WTC11 (cell line): ENCODE results near the gene CRB1. TPM values are rescaled to one million over a fixed set of nuclear protein-coding genes. Genes with fewer than 3 reads are reported as not detected.

ENCODE experiments used
- ATAC-seq: fragments of 200-7000 bp; cut with Tn5 transposase; 2 replicates; pipeline ENCODE4 v1.10.0; 2021; ENCODE audit warnings: mild to moderate bottlenecking, moderate library complexity
- CTCF ChIA-PET: fragments of 300-600 bp; sonication (Branson Sonifier 250); formaldehyde crosslinking; loops from one replicate; lab custom pipeline; 2021; ENCODE audit warnings: antibody characterized with exemption; lab: Charles Lee
- POLR2A ChIA-PET: fragments of 350-600 bp; sonication (Branson Sonifier 250); formaldehyde crosslinking; loops from one replicate; lab custom pipeline; 2021; ENCODE audit warnings: antibody characterized with exemption; lab: Charles Lee
- DNase-seq: peaks from one replicate; pipeline ENCODE4 v3.0.0; 2021; ENCODE audit warnings: low spot score
- H3K27ac Mint-ChIP-seq: 2 replicates; pipeline ENCODE4 v1.8.0; 2021; ENCODE audit warnings: mixed read lengths
- H3K27me3 Mint-ChIP-seq: 2 replicates; pipeline ENCODE4 v1.8.0; 2021; ENCODE audit warnings: low read depth, mild to moderate bottlenecking, moderate library complexity, mixed read lengths
- H3K36me3 Mint-ChIP-seq: 2 replicates; pipeline ENCODE4 v1.8.0; 2021; ENCODE audit warnings: mixed read lengths
- H3K4me1 Mint-ChIP-seq: 2 replicates; pipeline ENCODE4 v1.8.0; 2022; ENCODE audit warnings: mixed read lengths
- H3K4me3 Mint-ChIP-seq: 2 replicates; pipeline ENCODE4 v1.8.0; 2021; ENCODE audit warnings: mild to moderate bottlenecking, moderate library complexity, mixed read lengths
- H3K9me3 Mint-ChIP-seq: 2 replicates; pipeline ENCODE4 v1.8.0; 2021; ENCODE audit warnings: mixed read lengths
- ATF3 ChIP-seq: sonication (generic); formaldehyde crosslinking; conservative IDR thresholded peaks from 2 replicates; pipeline ENCODE4 v1.8.1; 2022; ENCODE audit warnings: mild to moderate bottlenecking, missing genetic modification reagents
- CBFB ChIP-seq: sonication (generic); formaldehyde crosslinking; IDR thresholded peaks from 2 replicates; pipeline ENCODE4 v1.8.1; 2022; ENCODE audit warnings: mild to moderate bottlenecking, low read depth, missing genetic modification reagents
- E2F1 ChIP-seq: sonication (generic); formaldehyde crosslinking; IDR thresholded peaks from 2 replicates; pipeline ENCODE4 v1.8.0; 2022; ENCODE audit warnings: mild to moderate bottlenecking, missing genetic modification reagents
- ESRRA ChIP-seq: sonication (generic); formaldehyde crosslinking; IDR thresholded peaks from 2 replicates; pipeline ENCODE4 v1.8.1; 2022; ENCODE audit warnings: mild to moderate bottlenecking, missing genetic modification reagents, borderline replicate concordance
- ETV6 ChIP-seq: sonication (generic); formaldehyde crosslinking; IDR thresholded peaks from 2 replicates; pipeline ENCODE4 v1.8.1; 2022; ENCODE audit warnings: mild to moderate bottlenecking, missing genetic modification reagents
- FOXJ3 ChIP-seq: sonication (generic); formaldehyde crosslinking; IDR thresholded peaks from 2 replicates; pipeline ENCODE4 v1.9.0; 2021; ENCODE audit warnings: missing genetic modification reagents, mild to moderate bottlenecking, borderline replicate concordance
- GRHL2 ChIP-seq: fragments of 250-450 bp; sonication (Bioruptor Pico); IDR thresholded peaks from 2 replicates; pipeline ENCODE4 v1.8.0; 2022; ENCODE audit warnings: mild to moderate bottlenecking, moderate library complexity; ENCODE audit not compliant: insufficient replicate concordance, severe bottlenecking
- IRF2 ChIP-seq: sonication (generic); formaldehyde crosslinking; IDR thresholded peaks from 2 replicates; pipeline ENCODE4 v1.8.0; 2022; ENCODE audit warnings: low read depth, missing genetic modification reagents, borderline replicate concordance
- JAZF1 ChIP-seq: fragments of 250-450 bp; sonication (Bioruptor Pico); IDR thresholded peaks from 2 replicates; pipeline ENCODE4 v1.9.0; 2021; ENCODE audit warnings: moderate library complexity, mild to moderate bottlenecking, inconsistent platforms
- MXD4 ChIP-seq: fragments of 250-450 bp; sonication (Bioruptor Pico); IDR thresholded peaks from 2 replicates; pipeline ENCODE4 v1.8.0; 2021; ENCODE audit warnings: mild to moderate bottlenecking, moderate library complexity, borderline replicate concordance
- OVOL2 ChIP-seq: fragments of 250-450 bp; sonication (Bioruptor Pico); IDR thresholded peaks from 2 replicates; pipeline ENCODE4 v1.9.0; 2021; ENCODE audit warnings: mild to moderate bottlenecking, borderline replicate concordance
- SMAD3 ChIP-seq: sonication (generic); formaldehyde crosslinking; IDR thresholded peaks from 2 replicates; pipeline ENCODE4 v1.8.0; 2022; ENCODE audit warnings: missing genetic modification reagents, mild to moderate bottlenecking, borderline replicate concordance
- SP1 ChIP-seq: sonication (generic); formaldehyde crosslinking; conservative IDR thresholded peaks from 2 replicates; pipeline ENCODE4 v1.8.1; 2022; ENCODE audit warnings: missing genetic modification reagents
- STAT6 ChIP-seq: sonication (generic); formaldehyde crosslinking; conservative IDR thresholded peaks from 2 replicates; pipeline ENCODE4 v1.8.1; 2023; ENCODE audit warnings: mild to moderate bottlenecking, low read depth, missing genetic modification reagents, moderate library complexity
- TEAD1 ChIP-seq: sonication (generic); formaldehyde crosslinking; IDR thresholded peaks from 2 replicates; pipeline ENCODE4 v1.8.0; 2022; ENCODE audit warnings: mild to moderate bottlenecking, missing genetic modification reagents
- ZNF138 ChIP-seq: sonication (generic); formaldehyde crosslinking; conservative IDR thresholded peaks from 2 replicates; pipeline ENCODE4 v1.8.1; 2022; ENCODE audit warnings: mild to moderate bottlenecking, moderate library complexity, missing genetic modification reagents
- ZNF263 ChIP-seq: sonication (generic); formaldehyde crosslinking; IDR thresholded peaks from 2 replicates; pipeline ENCODE4 v1.8.1; 2022; ENCODE audit warnings: low read depth, mild to moderate bottlenecking, moderate library complexity, missing genetic modification reagents
- ZNF512 ChIP-seq: sonication (generic); formaldehyde crosslinking; IDR thresholded peaks from 2 replicates; pipeline ENCODE4 v1.8.1; 2022; ENCODE audit warnings: missing genetic modification reagents, borderline replicate concordance
- ZNF532 ChIP-seq: fragments of 250-450 bp; sonication (Bioruptor Pico); IDR thresholded peaks from 2 replicates; pipeline ENCODE4 v1.9.0; 2021; ENCODE audit warnings: mild to moderate bottlenecking, borderline replicate concordance
- total RNA-seq: library from RNA; stranded (reverse); gene quantifications from 3 replicates; pipeline ENCODE4 v1.2.3, GENCODE V29; 2021

The CRB1 gene
- total RNA-seq, 1 experiment from 2014 or later: 0.11 TPM

- Mint-ChIP-seq H3K27ac (peak overlapping the region; percentile 88), H3K27me3 (no peaks in the 10 kb centered on the region), H3K9me3 (no peaks in the 10 kb centered on the region), H3K4me1 (peaks cover 57% of the 10 kb centered on the region), H3K4me3 (peak overlapping the region; percentile 40), H3K36me3 (no peaks in the 10 kb centered on the region)
- ChIA-PET CTCF (no interaction called here), POLR2A (no interaction called here)
- ATAC-seq (peak; percentile 62), DNase-seq (no peak)
- TF ChIP-seq ETV6 (CRISPR knock-in tag) (no peak), ZNF532 (no peak), ZNF138 (CRISPR knock-in tag) (no peak), JAZF1 (CRISPR knock-in tag) (no peak), ESRRA (CRISPR knock-in tag) (no peak), E2F1 (CRISPR knock-in tag) (no peak), ZNF512 (no peak), OVOL2 (no peak), SP1 (CRISPR knock-in tag) (no peak), IRF2 (CRISPR knock-in tag) (no peak), TEAD1 (CRISPR knock-in tag) (no peak), SMAD3 (no peak), MXD4 (CRISPR knock-in tag) (no peak), ZNF263 (no peak), STAT6 (CRISPR knock-in tag) (no peak), FOXJ3 (CRISPR knock-in tag) (no peak), ATF3 (CRISPR knock-in tag) (no peak), CBFB (CRISPR knock-in tag) (no peak), GRHL2 (CRISPR knock-in tag) (no peak)
These were observed 174.0 kb downstream of the CRB1 start for GRCh38 chr1:197441999-197442414.
